GM18507 (cell line): Measurements from ENCODE around the gene ESR2.
"Not testable (repeated sequence)": the region's sequence is repeated elsewhere in the genome, so short reads cannot be mapped to it uniquely, and the experiment has no call there.

Experiments used
- DNase-seq: peaks from one replicate; pipeline ENCODE4 v3.0.0; 2011; ENCODE audit warnings: low read depth; ENCODE audit not compliant: insufficient read length; ENCODE audit errors: extremely low spot score
- FAIRE-seq: peaks from 2 replicates; lab custom pipeline; 2011; peaks lifted over from hg19 to GRCh38; lab: Jason Lieb, UNC

ESR2 gene

DNA sequence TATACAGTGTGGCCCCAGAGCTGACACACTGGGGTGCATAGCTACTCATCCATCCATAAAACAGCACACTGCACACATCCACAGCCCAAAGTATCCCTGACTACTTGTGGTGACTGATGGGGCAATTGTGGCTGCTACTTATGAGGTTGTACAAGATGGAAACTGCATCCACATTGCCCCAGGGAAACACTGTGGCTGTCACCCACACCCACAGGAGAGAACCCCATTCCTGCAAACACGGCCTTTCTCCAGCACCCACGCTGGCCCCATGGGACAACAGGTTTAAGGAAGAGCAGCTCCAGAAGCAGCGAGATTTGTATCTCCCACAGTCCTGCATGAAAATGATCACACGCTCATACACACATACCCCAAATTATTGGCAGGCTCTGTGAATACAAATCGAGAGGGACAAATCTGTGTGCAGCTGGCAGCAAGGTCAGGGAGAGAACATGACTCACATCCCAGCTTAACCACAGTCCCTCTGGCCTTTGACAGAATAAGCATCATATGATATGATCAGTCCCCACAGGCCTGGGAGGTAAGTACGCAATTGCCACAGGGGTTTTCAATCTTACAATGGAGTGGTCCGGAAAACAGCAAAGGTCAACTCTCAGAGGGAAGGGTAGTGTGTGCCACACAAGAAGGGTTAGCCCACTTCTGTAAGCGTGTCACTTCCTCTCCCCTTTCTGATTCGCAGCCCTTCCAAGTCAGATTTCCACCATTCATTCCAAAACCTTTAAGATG, 61.9 kb downstream of the ESR2 start:
- peak; percentile 82 for FAIRE-seq
- DNase-seq: no peak

DNA sequence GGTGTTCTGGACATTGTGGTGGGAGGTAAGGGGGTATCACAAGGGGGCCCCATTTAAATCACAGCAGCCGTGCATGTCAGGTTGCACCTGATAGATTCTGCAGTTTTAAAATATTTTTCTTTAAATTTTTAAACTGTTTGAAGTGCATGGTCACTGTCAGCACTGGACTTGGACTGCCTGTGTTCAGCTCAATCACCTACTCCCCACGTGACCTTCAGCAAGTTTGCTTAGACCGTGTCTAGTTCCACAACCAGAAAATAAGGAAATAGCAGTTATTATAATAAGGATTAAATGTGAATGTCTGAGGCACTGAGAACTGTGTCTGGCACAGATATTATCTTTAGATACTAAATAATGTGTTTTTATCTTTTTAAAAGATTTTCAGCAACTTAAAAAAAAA, 64.7 kb downstream of the ESR2 start:
- no peak for DNase-seq
- no peak for FAIRE-seq

DNA sequence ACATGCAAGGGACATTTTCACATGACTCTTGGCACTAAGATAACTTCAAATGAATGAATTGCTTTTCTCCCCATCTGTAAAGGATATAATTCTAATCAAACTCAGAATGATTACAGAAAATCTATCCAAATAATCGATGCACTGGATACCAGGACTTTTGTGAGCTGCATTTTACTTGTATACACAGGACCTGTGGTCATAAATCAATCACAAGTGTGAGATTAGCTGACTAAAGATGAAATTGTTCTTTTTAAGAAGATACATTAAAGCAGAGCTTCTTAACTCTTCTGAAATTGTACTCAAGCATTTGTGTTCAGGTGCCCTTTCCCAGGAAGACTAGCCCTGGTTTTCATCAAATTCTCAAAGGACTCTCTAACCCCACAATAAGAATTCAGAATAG, 66.3 kb downstream of the ESR2 start:
- FAIRE-seq (no peak), DNase-seq (no peak)

DNA sequence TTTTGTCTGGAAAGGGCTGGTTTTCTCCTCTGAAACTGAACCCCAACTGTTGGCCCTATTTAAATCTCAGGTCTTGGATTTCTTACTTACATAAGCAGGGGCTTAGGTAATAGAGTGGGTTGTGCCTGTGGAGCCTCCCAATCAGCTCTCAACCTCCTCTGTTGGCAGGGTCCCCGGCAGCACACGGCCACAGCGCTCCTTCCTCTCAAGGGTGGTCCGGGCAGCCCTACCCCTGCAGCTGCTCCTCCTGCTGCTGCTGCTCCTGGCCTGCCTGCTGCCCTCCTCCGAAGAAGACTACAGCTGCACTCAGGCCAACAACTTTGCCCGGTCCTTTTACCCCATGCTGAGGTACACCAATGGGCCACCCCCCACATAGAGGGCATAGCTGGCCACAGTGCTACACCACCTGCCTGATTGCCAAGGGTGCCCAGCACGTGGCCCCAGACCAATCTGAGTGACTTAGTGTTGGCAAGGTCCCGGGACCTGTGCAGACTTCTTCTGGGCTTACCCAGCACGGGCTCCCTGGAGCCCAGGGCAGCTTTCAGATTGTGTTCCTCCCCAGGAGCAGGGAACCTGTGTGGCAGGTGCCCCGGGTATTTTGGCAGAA, 68.9 kb downstream of the ESR2 start:
- no peak for FAIRE-seq
- no peak for DNase-seq

DNA sequence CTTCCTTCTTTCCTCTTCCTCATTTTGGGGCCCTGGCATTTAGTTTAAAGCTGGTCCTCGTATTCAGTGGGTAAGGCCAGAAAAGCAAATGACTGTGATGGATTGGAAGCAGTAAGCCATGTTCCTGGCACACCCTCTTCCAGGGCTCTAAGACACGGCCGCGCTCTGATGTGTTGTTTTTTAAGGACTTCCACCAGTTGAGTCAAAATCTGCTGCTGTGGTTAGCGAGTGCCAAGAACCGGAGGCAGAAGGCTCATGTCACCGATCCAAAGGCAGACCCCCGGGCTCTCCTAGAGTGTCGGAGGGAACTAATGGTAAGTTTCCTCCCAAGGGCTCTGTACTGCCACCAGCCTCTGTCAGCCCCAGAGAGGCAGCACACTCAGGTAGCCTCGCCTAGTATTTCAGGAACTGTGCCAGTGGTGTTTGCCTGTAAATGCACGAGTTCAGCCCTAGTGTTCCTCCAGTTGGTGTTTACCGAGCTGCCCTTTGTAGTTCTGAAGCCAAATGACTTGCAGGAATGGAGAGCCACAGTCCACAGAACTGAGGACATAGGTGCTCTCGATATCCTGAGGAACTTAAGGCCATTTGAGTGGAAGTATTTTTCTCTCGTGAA, 72.7 kb downstream of the ESR2 start:
- FAIRE-seq (no peak), DNase-seq (no peak)

DNA sequence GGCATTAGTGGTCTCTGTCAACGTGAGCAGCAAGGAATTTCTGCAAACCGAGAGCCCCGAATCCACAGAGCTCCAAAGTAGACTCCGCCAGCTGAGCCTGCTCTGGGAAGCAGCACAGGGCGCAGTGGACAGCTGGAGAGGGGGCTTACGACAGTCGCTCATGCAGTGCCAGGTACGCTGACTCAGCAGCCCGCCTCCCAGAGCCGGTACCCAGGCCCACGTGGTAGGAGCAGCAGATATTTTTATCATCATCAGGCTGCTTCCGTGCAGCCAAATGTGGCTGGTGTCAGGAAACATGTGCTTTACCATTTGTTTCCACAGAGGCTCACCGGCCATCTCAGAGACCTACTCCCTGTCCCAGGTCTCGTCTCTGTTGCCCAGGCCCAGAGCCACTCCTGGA, 73.7 kb downstream of the ESR2 start:
- no peak for DNase-seq
- no peak for FAIRE-seq

DNA sequence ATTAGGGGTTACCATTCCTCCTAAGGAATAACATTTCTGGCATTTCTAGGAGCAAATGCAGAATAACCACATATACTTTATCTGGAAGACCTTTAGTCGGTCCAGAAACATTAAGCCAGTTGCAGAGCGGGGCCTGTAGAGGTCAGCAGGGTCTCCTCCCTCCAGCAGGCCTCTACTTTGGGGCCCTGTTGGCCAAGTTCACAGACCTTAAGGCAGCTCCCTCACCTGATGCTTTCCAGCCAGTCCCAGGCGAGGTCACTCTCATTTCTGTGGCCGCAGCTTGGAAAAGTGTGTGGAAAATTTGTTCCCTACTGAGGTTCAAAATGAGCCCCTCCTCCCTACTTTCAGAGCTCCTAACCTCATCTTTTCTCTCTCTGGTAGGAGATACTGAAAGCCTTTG, 74.1 kb downstream of the ESR2 start:
- FAIRE-seq: no peak

DNA sequence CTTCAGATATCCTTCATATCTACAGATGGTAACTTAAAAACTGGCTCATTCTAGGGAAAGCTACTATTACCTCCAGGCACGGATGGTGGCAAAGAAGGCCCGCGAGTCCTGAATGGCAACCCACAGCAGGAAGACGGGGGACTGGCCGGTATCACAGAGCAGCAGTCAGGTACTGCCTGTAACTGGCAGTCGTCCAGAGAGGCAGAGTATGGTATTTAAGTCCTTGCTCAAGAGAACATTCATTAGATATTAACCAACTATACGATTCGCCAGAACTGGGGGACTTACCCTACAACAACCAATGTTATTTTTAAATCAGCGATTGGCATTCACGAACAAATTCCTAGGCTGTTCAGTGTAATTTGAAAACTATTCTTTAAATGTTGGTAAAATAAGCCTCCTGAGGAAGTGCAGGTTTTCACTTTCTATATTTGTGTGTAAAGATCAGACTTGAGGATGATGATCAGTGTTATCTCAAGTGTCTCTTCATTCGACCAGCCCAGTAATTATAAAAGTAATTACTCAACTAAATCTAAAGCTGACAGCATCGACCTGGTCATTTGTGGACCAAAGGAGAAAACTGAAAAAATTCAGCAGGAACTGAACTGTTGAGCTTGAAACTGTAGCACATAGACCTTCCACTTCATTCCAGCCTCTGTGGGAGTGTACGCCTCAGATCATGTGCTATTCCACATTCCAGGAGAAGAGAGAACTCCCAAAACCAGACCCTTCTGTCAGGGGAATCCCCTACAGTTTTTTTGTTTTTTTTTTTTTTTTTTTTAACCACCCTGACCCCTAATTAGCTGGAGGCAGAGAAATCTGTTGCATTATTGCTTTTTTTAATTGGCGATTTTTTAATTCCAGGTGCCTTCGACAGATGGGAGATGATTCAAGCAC, 75.6 kb downstream of the ESR2 start:
- DNase-seq: no peak
- peak; percentile 73 for FAIRE-seq

More for the DNA sequence above, 74.1 kb downstream of the ESR2 start:
- DNase-seq: no peak

DNA sequence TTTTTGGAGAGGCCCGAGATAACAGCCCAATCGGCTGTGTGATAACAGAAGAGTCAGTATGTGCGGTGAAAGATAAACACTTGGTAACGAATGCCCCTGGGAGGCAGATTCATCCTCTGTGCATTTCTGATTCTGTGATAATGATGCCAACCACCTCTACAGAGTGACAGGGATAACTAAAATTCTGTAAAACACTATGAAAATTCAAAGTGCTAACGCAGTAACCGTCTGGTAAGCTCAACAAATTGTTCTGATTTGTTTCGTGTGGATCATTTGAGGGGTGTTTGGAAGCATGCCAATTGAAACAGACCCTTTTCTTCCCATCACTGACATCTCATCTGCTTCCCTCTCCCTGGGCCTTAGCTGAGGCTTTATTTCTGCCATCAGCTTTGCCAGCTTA, 76.3 kb downstream of the ESR2 start:
- FAIRE-seq (no peak), DNase-seq (no peak)

DNA sequence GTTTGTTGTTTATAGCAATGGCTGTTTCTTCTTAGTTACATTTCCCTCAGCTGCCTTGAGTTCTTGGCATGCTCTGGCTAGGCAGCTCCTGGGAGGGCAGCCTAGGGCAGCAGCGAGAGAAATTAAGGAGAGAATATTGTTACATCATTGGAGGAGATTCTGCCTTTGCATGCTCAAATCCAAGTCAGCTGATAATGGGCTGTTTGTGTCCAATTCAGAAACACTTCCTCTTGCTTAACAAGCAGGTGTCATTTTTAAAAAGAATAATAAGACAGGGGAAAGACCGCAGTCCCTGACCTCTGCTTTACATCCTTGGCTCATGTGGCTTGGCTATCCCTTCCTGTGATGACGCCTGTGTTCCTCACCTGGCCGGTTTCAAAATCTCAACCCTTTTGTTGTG, 76.9 kb downstream of the ESR2 start:
- FAIRE-seq (peak; percentile 67), DNase-seq (no peak)

DNA sequence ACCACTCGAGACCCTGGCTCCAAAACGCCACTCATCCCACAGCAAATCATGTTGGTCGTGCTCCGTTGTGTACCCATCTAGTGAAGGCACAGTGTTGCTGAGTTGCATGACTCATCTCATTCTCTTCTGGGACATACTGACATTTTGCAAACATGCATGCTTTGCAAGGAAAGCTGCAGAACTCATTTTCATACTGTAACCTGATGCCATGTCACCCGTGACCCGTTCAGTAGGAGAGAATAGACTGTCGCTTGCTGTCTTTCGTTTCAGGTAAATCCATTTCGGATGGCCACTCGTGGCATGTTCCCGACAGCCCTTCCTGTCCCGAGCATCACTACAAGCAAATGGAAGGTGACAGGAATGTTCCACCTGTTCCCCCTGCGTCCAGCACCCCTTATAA, 78.2 kb downstream of the ESR2 start:
- FAIRE-seq (no peak), DNase-seq (no peak)

DNA sequence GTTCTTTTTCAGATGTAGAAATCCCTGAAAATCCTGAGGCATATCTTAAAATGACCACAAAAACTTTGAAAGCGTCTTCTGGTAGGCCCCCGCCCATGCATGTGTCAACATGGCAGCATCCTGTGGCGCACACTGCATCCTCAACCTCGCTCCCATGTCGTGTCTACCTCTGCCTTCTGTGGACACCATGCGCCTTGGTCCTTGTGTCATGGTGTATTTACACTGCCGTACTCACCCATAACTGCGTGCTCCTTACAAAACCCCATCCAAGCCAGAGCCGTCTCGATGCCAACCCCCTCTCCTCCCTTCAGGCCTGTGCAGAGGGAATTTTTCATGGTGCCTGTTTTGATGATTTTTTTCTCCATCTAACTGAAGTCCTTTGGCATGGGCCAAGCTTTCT, 78.9 kb downstream of the ESR2 start:
- no peak for FAIRE-seq
- DNase-seq: no peak

DNA sequence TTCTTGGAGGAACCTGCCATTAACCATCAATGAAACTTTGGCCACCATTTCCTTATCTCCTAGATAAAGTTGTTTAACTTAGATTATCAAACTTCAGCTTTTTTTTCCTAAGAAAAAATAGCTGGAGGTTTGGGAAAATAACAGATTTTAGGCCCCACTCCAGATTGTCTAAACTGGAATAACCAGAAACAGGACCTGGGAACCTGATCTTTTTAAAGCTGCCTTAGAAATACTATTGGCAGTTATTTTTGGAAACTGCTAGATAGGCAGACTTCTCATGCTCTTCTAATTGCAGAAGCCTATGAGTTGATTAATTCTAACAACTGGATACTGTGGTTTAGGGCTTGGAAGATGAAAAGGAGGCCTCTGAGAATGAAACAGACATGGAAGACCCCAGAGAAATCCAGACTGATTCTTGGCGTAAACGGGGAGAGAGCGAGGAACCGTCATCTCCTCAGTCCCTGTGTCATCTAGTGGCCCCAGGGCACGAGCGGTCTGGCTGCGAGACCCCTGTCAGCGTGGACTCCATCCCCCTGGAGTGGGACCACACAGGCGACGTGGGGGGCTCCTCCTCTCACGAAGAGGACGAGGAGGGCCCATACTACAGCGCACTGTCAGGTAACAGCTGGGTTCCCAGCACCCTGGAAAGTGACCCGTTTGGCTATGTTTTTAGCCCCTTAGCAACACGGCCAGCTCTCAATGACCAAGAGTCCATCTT, 80.2 kb downstream of the ESR2 start:
- DNase-seq (no peak), FAIRE-seq (no peak)

DNA sequence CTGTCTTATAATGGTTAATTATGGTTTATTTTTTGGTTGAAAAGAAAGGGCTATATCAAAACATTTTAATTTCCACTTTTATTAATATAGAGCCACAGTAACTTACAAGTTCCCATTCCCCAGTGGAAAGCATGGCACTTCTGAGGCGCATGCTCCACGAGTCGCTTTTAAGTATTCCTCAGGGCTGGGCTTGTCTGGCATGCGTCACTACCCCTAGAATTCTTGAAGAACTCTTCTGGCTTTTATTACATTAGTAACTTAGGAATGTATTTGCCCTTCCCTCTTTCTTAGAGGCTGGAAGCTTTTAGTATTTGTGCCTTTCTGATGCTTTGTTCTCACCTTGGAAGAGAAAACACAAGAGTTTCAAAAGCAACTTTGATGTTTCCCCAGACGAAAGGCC, 81.1 kb downstream of the ESR2 start:
- no peak for FAIRE-seq
- no peak for DNase-seq

DNA sequence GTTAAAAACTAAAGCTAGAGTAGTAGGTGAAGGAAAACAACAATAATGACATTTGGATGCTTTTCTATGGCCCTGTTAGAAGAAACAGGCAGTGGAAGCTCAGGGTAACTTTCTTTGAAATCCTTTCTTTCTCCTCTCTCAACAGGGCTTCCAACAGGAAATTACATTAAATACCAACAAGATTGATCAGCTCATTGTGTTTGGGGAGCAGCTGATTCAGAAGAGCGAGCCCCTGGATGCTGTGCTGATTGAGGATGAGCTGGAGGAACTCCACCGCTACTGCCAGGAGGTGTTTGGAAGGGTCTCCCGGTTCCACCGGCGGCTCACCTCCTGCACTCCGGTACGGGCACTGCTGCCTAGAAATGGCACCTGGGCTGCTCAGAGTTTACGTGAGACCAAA, 81.5 kb downstream of the ESR2 start:
- no peak for FAIRE-seq
- no peak for DNase-seq

DNA sequence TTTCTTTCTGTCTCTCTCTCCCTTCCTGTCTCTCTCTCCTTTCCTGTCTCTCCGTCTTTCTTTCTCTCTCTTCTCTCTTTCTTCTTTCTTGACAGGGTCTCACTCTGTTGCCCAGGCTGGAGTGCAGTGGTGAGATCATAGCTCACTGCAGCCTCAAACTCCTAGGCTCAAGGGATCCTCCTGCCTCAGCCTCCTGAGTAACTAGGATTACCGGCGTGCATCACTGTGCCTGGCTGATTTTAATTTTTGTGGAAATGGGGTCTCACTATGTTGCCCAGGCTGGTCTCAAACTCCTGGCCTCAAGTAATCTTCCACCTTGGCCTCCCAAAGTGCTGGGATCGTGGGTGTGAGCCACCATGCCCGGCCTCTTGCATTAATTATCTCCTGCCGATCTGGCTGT, 83.3 kb downstream of the ESR2 start:
- not testable (repeated sequence) for DNase-seq, FAIRE-seq

DNA sequence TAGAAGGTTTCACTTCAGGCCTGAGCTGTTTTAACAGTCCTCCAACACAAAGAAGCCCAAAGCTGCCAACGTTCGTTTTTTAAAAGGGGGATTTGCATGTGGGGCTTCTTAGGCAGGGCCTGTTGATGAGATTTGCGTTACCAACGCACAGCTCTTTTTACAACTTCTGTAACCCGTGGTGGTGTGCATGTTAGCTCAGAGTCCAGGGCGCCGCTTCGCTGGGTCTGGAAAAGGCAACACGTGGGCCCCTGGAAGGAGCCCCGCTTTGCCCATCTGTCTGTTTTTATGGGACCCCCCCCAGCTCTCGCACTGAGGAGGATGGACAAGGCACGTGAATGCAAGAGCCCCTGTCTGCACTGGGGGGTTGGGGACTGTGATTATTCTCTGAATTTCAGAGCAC, 84.0 kb downstream of the ESR2 start:
- no peak for FAIRE-seq

DNA sequence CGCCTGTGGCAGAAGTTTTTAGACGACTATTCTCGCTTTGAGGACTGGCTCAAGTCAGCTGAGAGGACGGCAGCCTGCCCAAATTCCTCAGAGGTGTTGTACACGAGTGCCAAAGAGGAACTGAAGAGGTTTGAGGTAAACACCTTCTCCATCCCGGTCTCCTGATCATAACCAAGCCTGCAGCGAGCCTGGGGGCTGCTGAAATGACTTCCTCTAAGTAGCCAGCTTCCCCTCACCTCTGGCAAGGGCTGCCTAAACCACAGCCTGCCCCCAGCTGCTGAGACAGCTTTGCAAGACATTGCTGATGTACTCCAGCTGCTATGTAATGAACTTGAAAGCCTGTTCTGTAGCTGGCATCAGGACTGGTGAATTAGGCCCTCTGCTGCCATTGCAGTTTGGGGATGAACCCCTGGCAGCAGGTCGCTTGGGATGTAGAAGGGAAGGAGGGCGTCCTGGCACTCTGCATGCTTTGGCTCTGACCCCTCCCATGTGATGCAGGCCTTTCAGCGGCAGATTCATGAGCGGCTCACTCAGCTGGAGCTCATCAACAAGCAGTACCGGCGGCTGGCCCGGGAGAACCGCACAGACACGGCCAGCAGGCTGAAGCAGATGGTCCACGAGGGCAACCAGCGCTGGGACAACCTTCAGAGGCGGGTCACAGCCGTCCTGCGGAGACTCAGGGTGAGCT, 84.6 kb downstream of the ESR2 start:
- FAIRE-seq: peak; percentile 62
- DNase-seq: peak; percentile 25

More for the DNA sequence above, 84.0 kb downstream of the ESR2 start:
- DNase-seq: no peak

DNA sequence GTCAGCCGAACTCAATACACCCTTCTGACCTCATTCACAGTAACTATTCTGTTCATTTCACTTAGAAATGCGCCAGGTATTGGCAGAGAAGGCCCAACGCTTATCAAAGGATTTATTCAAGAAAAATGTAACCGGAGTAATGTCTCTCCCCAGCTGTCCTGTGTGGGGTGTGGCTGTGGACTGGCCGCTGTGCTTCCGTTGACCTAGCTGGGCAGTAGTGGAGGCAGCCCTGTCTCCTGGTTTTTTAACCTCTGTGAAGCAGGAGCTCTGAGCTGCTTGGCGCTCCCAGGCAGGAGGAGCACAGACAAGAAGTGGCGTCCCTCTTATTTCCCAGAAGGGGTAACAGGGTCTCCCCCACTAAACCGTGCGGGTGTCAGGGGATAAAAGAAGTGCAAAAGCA, 85.2 kb downstream of the ESR2 start:
- no peak for DNase-seq
- FAIRE-seq: no peak
